MM.1S (cell line): Measurements from ENCODE around the gene ZNF764.

Experiments used
- CTCF ChIP-seq: fragments of 300-600 bp; sonication (generic); IDR thresholded peaks from 2 replicates; pipeline ENCODE4 v1.5.1; 2016; ENCODE audit warnings: antibody characterized with exemption, low read length, mixed read lengths
- EZH2 ChIP-seq: fragments of 300-600 bp; sonication (generic); optimal IDR thresholded peaks from 2 replicates; pipeline ENCODE3; 2017; ENCODE audit warnings: low read depth, mild to moderate bottlenecking, antibody characterized with exemption, low read length, mixed read lengths
- EZH2phosphoT487 ChIP-seq: fragments of 300-600 bp; sonication (generic); IDR thresholded peaks from 2 replicates; pipeline ENCODE4 v1.6.1; 2018; ENCODE audit warnings: antibody characterized with exemption, low read length

- TF ChIP-seq CTCF, result no peak
- no peak for TF ChIP-seq EZH2
- TF ChIP-seq EZH2phosphoT487, result no peak
These were observed 709 bp upstream of the ZNF764 start for GRCh38 chr16:30558789-30559377.
